BLaER1 (cell line): ENCODE data around the gene PSME2.
"Not testable (repeated sequence)": the region's sequence is repeated elsewhere in the genome, so short reads cannot be mapped to it uniquely, and the experiment has no call there.

Experiments used
- H3K27ac ChIP-seq: shearing (Covaris generic); formaldehyde crosslinking; 2 replicates; pipeline ENCODE4 v1.8.1; 2022
- H3K27me3 ChIP-seq: shearing (Covaris generic); formaldehyde crosslinking; 2 replicates; pipeline ENCODE4 v1.8.1; 2022
- H3K36me3 ChIP-seq: shearing (Covaris generic); formaldehyde crosslinking; 2 replicates; pipeline ENCODE4 v1.8.1; 2022
- H3K4me1 ChIP-seq: shearing (Covaris generic); formaldehyde crosslinking; 2 replicates; pipeline ENCODE4 v1.8.1; 2022
- H3K4me2 ChIP-seq: shearing (Covaris generic); formaldehyde crosslinking; 2 replicates; pipeline ENCODE4 v1.8.1; 2022
- H3K4me3 ChIP-seq: shearing (Covaris generic); formaldehyde crosslinking; 2 replicates; pipeline ENCODE4 v1.8.1; 2022
- H3K9ac ChIP-seq: shearing (Covaris generic); formaldehyde crosslinking; 2 replicates; pipeline ENCODE4 v1.8.1; 2022
- H3K9me3 ChIP-seq: shearing (Covaris generic); formaldehyde crosslinking; 2 replicates; pipeline ENCODE4 v1.8.1; 2022
- H4K20me1 ChIP-seq: shearing (Covaris generic); formaldehyde crosslinking; 2 replicates; pipeline ENCODE4 v1.8.1; 2022
- Cebpa-rat ChIP-seq: shearing (Covaris generic); IDR thresholded peaks from 2 replicates; pipeline ENCODE4 v1.8.1; 2022

PSME2 gene

GRCh38 chr14:24108336-24108874, 38.0 kb downstream of the PSME2 start:
- no peaks in the 10 kb centered on the region for H3K27me3 ChIP-seq
- H3K27ac ChIP-seq = no peak overlapping the region
- peaks cover 19% of the 10 kb centered on the region for H3K9me3 ChIP-seq
- peaks cover 26% of the 10 kb centered on the region for H3K4me1 ChIP-seq
- no peak overlapping the region for H3K4me2 ChIP-seq
- no peak overlapping the region for H3K9ac ChIP-seq
- H3K36me3 ChIP-seq = peaks cover 21% of the 10 kb centered on the region
- TF ChIP-seq Cebpa-rat = no peak
- no peaks in the 10 kb centered on the region for H4K20me1 ChIP-seq
- H3K4me3 ChIP-seq = no peak overlapping the region

- no peaks in the 10 kb centered on the region for H4K20me1 ChIP-seq
- H3K4me1 ChIP-seq = peaks cover 25% of the 10 kb centered on the region
- no peak for TF ChIP-seq Cebpa-rat
- peaks cover 29% of the 10 kb centered on the region for H3K9me3 ChIP-seq
- no peak overlapping the region for H3K27ac ChIP-seq
- H3K9ac ChIP-seq = no peak overlapping the region
- peaks cover 37% of the 10 kb centered on the region for H3K36me3 ChIP-seq
- H3K4me3 ChIP-seq = no peak overlapping the region
- H3K4me2 ChIP-seq = no peak overlapping the region
- no peaks in the 10 kb centered on the region for H3K27me3 ChIP-seq
Observed at GRCh38 chr14:24106672-24107271, 39.6 kb downstream of the PSME2 start.

DNA sequence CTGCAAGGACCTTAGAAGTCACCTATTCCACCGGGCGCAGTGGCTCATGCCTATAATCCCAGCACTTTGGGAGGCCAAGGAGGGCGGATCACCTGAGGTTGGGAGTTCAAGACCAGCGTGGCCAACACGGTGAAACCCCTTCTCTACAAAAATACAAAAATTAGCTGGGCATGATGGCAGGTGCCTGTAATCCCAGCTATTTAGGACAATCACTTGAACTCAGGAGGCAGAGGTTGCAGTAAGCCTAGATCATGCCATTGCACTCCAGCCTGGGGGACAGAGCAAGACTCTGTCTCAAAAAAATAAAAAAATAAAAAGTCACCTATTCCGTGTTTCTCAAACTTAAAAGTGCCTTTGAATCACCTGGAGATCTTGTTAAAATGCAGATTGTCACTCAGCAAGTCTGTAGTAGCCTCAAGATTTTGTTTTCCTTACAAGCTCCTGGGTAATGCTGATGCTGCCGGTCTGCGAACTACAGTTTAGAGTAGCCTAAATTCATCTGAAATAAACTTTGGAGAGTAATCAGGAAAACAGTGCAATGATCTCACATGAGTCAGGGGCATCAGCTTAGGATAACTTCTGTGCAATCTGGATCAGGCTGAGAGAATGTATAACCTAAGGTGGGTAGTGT, 40.7 kb downstream of the PSME2 start:
- H3K36me3 ChIP-seq = peaks cover 48% of the 10 kb centered on the region
- peaks cover 29% of the 10 kb centered on the region for H3K9me3 ChIP-seq
- H4K20me1 ChIP-seq, H3K27ac ChIP-seq, H3K4me2 ChIP-seq, H3K27me3 ChIP-seq, H3K9ac ChIP-seq, H3K4me3 ChIP-seq: not testable (repeated sequence)
- H3K4me1 ChIP-seq = peaks cover 20% of the 10 kb centered on the region

DNA sequence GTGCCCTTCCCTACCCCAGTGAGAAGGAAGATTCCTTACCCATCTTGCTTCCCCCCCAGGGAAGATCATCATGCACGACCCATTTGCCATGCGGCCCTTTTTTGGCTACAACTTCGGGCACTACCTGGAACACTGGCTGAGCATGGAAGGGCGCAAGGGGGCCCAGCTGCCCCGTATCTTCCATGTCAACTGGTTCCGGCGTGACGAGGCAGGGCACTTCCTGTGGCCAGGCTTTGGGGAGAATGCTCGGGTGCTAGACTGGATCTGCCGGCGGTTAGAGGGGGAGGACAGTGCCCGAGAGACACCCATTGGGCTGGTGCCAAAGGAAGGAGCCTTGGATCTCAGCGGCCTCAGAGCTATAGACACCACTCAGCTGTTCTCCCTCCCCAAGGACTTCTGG, 43.0 kb downstream of the PSME2 start:
- H3K27me3 ChIP-seq = no peaks in the 10 kb centered on the region
- no peak overlapping the region for H3K9ac ChIP-seq
- H3K9me3 ChIP-seq = peaks cover 29% of the 10 kb centered on the region
- no peak for TF ChIP-seq Cebpa-rat
- H3K4me3 ChIP-seq = no peak overlapping the region
- H3K4me1 ChIP-seq = peaks cover 2% of the 10 kb centered on the region
- no peaks in the 10 kb centered on the region for H4K20me1 ChIP-seq
- H3K36me3 ChIP-seq = peaks cover 70% of the 10 kb centered on the region
- no peak overlapping the region for H3K27ac ChIP-seq
- H3K4me2 ChIP-seq = no peak overlapping the region

DNA sequence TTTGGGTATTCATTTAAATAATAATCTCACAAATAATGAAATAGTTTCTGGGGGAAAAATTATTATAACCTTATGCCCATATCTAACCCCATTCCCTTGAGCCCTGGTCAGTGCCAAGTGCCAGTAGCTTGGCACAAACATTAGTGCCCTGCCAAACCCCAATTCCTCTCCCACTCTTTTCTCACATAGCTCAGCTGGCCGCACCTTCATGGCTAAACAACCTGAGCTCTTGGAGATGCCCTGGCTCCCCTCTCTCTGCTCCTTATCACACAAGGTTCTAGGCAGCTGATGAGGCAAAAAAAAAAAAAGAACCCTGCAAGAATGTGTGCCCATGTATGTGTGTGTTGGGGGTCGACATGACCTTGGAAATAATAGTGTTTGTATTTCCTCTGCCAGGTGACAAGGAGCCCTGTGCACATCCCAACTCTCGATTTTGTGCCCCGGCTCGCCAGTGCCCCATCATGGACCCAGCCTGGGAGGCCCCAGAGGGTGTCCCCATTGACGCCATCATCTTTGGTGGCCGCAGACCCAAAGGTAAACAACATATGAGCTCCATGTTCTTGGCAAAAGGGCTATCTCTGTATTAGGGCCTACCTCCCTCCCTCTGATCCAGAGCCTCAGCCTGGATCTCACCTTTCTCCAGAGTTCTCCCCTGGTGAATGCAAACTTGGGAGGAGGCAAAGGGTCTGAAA, 43.9 kb downstream of the PSME2 start:
- peaks cover 80% of the 10 kb centered on the region for H3K36me3 ChIP-seq
- no peak for TF ChIP-seq Cebpa-rat
- H3K4me1 ChIP-seq = no peaks in the 10 kb centered on the region

GRCh38 chr14:24100982-24101494, 45.4 kb downstream of the PSME2 start:
- Histone ChIP-seq H3K27ac (no peak overlapping the region), H3K9me3 (peaks cover 29% of the 10 kb centered on the region), H3K36me3 (peaks cover 91% of the 10 kb centered on the region), H3K4me3 (no peak overlapping the region), H3K4me1 (peaks cover 10% of the 10 kb centered on the region), H3K9ac (no peak overlapping the region), H3K27me3 (no peaks in the 10 kb centered on the region), H3K4me2 (no peak overlapping the region), H4K20me1 (no peaks in the 10 kb centered on the region)
- no peak for TF ChIP-seq Cebpa-rat

More for the DNA sequence above, 43.9 kb downstream of the PSME2 start:
- Histone ChIP-seq H3K4me2 (no peak overlapping the region), H3K27ac (no peak overlapping the region), H3K9ac (no peak overlapping the region), H3K4me3 (no peak overlapping the region), H3K9me3 (peaks cover 29% of the 10 kb centered on the region), H4K20me1 (no peaks in the 10 kb centered on the region), H3K27me3 (no peaks in the 10 kb centered on the region)

GRCh38 chr14:24100197-24100981, 46.0 kb downstream of the PSME2 start:
- Histone ChIP-seq H3K9ac (no peak overlapping the region), H3K27ac (no peak overlapping the region), H3K4me3 (no peak overlapping the region), H3K4me2 (no peak overlapping the region), H4K20me1 (no peaks in the 10 kb centered on the region), H3K36me3 (peaks cover 91% of the 10 kb centered on the region), H3K27me3 (no peaks in the 10 kb centered on the region), H3K9me3 (peaks cover 29% of the 10 kb centered on the region), H3K4me1 (peaks cover 17% of the 10 kb centered on the region)
- no peak for TF ChIP-seq Cebpa-rat

DNA sequence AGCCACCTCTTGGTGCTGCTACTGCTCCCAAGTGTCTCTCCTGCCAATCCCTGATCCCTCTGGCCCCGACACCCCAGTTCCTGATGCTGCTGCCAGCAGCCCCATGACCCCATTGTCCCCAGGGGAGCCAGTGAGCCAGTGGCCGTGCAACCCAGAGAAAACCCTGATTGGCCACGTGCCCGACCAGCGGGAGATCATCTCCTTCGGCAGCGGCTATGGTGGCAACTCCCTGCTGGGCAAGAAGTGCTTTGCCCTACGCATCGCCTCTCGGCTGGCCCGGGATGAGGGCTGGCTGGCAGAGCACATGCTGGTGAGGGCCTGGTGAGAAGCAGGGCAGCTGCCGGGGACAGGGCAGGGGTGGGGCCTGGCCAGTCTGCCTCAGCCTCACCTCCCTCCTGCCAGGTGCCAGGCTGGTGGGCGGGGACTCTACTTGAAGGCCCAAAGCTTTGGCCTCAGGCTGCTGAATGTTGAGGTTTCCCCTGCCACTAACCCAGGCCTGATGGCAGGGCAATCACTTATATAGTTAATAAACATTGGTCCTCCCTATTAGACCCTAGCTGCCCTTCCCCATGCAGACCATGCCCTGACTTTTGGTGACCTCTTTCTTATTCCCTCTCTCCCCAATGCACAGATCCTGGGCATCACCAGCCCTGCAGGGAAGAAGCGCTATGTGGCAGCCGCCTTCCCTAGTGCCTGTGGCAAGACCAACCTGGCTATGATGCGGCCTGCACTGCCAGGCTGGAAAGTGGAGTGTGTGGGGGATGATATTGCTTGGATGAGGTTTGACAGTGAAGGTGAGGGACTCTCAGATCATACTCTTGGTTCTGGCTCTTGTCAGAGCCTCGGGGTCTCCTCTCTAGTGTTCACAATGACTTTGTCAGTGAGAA, 47.2 kb downstream of the PSME2 start:
- Histone ChIP-seq H3K27ac (no peak overlapping the region), H3K36me3 (peaks cover 78% of the 10 kb centered on the region), H4K20me1 (no peaks in the 10 kb centered on the region), H3K4me2 (no peak overlapping the region), H3K4me3 (no peak overlapping the region), H3K9ac (no peak overlapping the region), H3K27me3 (no peaks in the 10 kb centered on the region), H3K4me1 (peaks cover 22% of the 10 kb centered on the region), H3K9me3 (peaks cover 18% of the 10 kb centered on the region)
- TF ChIP-seq Cebpa-rat = no peak
